ENCODE measurements around the gene HTT. TPM values are rescaled to one million over a fixed set of nuclear protein-coding genes. Genes with fewer than 3 reads are reported as not detected.
A peak's percentile ranks its signal among the peaks of the same experiment; 100 is the strongest.

HTT gene
- total RNA-seq, 1 donor = 96.2 TPM

GRCh38 chr4:3280466-3280865, 206.0 kb downstream of the HTT start:
- H3K4me1 ChIP-seq (ENCODE audit: insufficient read depth, low read length) = peaks cover 11% of the 10 kb centered on the region
- H3K27me3 ChIP-seq (ENCODE audit: insufficient read depth, low read length) = no peaks in the 10 kb centered on the region
- no peaks in the 10 kb centered on the region for H3K9me3 ChIP-seq (ENCODE audit: low read depth, low read length)
- no peak overlapping the region for H3K4me3 ChIP-seq (ENCODE audit: low read length)

- Histone ChIP-seq H3K4me1 (ENCODE audit: insufficient read depth, low read length) (peaks cover 25% of the 10 kb centered on the region), H3K27me3 (ENCODE audit: insufficient read depth, low read length) (no peaks in the 10 kb centered on the region), H3K4me3 (ENCODE audit: low read length) (no peak overlapping the region), H3K9me3 (ENCODE audit: low read depth, low read length) (no peaks in the 10 kb centered on the region)
Measured at GRCh38 chr4:3283483-3283882, 209.0 kb downstream of the HTT start.

GRCh38 chr4:3283916-3284315, 209.4 kb downstream of the HTT start:
- Histone ChIP-seq H3K27me3 (ENCODE audit: insufficient read depth, low read length) (no peaks in the 10 kb centered on the region), H3K9me3 (ENCODE audit: low read depth, low read length) (no peaks in the 10 kb centered on the region), H3K4me1 (ENCODE audit: insufficient read depth, low read length) (peaks cover 25% of the 10 kb centered on the region), H3K4me3 (ENCODE audit: low read length) (no peak overlapping the region)

GRCh38 chr4:3284734-3285557, 210.5 kb downstream of the HTT start:
- Histone ChIP-seq H3K9me3 (ENCODE audit: low read depth, low read length) (no peaks in the 10 kb centered on the region), H3K4me1 (ENCODE audit: insufficient read depth, low read length) (peaks cover 25% of the 10 kb centered on the region), H3K4me3 (ENCODE audit: low read length) (no peak overlapping the region), H3K27me3 (ENCODE audit: insufficient read depth, low read length) (no peaks in the 10 kb centered on the region)

GRCh38 chr4:3285558-3286334, 211.3 kb downstream of the HTT start:
- no peaks in the 10 kb centered on the region for H3K27me3 ChIP-seq (ENCODE audit: insufficient read depth, low read length)
- no peak overlapping the region for H3K4me3 ChIP-seq (ENCODE audit: low read length)
- H3K4me1 ChIP-seq (ENCODE audit: insufficient read depth, low read length) = peaks cover 25% of the 10 kb centered on the region
- no peaks in the 10 kb centered on the region for H3K9me3 ChIP-seq (ENCODE audit: low read depth, low read length)

GRCh38 chr4:3286335-3287175, 212.1 kb downstream of the HTT start:
- Histone ChIP-seq H3K4me1 (ENCODE audit: insufficient read depth, low read length) (peaks cover 29% of the 10 kb centered on the region), H3K9me3 (ENCODE audit: low read depth, low read length) (no peaks in the 10 kb centered on the region), H3K4me3 (ENCODE audit: low read length) (no peak overlapping the region), H3K27me3 (ENCODE audit: insufficient read depth, low read length) (no peaks in the 10 kb centered on the region)

- Histone ChIP-seq H3K27me3 (ENCODE audit: insufficient read depth, low read length) (no peaks in the 10 kb centered on the region), H3K4me1 (ENCODE audit: insufficient read depth, low read length) (peaks cover 32% of the 10 kb centered on the region), H3K9me3 (ENCODE audit: low read depth, low read length) (no peaks in the 10 kb centered on the region), H3K4me3 (ENCODE audit: low read length) (no peak overlapping the region)
Measured at GRCh38 chr4:3287271-3287971, 212.9 kb downstream of the HTT start.

- peaks cover 26% of the 10 kb centered on the region for H3K4me1 ChIP-seq (ENCODE audit: insufficient read depth, low read length)
- H3K9me3 ChIP-seq (ENCODE audit: low read depth, low read length) = no peaks in the 10 kb centered on the region
- H3K4me3 ChIP-seq (ENCODE audit: low read length) = no peak overlapping the region
- H3K27me3 ChIP-seq (ENCODE audit: insufficient read depth, low read length) = no peaks in the 10 kb centered on the region
Measured at GRCh38 chr4:3287972-3288570, 213.6 kb downstream of the HTT start.

- Histone ChIP-seq H3K9me3 (ENCODE audit: low read depth, low read length) (no peaks in the 10 kb centered on the region), H3K4me1 (ENCODE audit: insufficient read depth, low read length) (peaks cover 29% of the 10 kb centered on the region), H3K27me3 (ENCODE audit: insufficient read depth, low read length) (no peaks in the 10 kb centered on the region), H3K4me3 (ENCODE audit: low read length) (no peak overlapping the region)
Measured at GRCh38 chr4:3288571-3289094, 214.2 kb downstream of the HTT start.

GRCh38 chr4:3290476-3290875, 216.0 kb downstream of the HTT start:
- no peaks in the 10 kb centered on the region for H3K27me3 ChIP-seq (ENCODE audit: insufficient read depth, low read length)
- H3K4me1 ChIP-seq (ENCODE audit: insufficient read depth, low read length) = peaks cover 26% of the 10 kb centered on the region
- no peaks in the 10 kb centered on the region for H3K9me3 ChIP-seq (ENCODE audit: low read depth, low read length)
- no peak overlapping the region for H3K4me3 ChIP-seq (ENCODE audit: low read length)

GRCh38 chr4:3290889-3291321, 216.4 kb downstream of the HTT start:
- no peaks in the 10 kb centered on the region for H3K9me3 ChIP-seq (ENCODE audit: low read depth, low read length)
- H3K4me3 ChIP-seq (ENCODE audit: low read length) = no peak overlapping the region
- peaks cover 22% of the 10 kb centered on the region for H3K4me1 ChIP-seq (ENCODE audit: insufficient read depth, low read length)
- H3K27me3 ChIP-seq (ENCODE audit: insufficient read depth, low read length) = no peaks in the 10 kb centered on the region

- Histone ChIP-seq H3K4me1 (ENCODE audit: insufficient read depth, low read length) (peaks cover 16% of the 10 kb centered on the region), H3K4me3 (ENCODE audit: low read length) (peak overlapping the region; percentile 53), H3K27me3 (ENCODE audit: insufficient read depth, low read length) (no peaks in the 10 kb centered on the region), H3K9me3 (ENCODE audit: low read depth, low read length) (no peaks in the 10 kb centered on the region)
Measured at GRCh38 chr4:3291411-3291968, 217.0 kb downstream of the HTT start.

GRCh38 chr4:3291969-3292570, 217.6 kb downstream of the HTT start:
- Histone ChIP-seq H3K4me3 (ENCODE audit: low read length) (peak overlapping the region; percentile 53), H3K9me3 (ENCODE audit: low read depth, low read length) (no peaks in the 10 kb centered on the region), H3K4me1 (ENCODE audit: insufficient read depth, low read length) (peaks cover 12% of the 10 kb centered on the region), H3K27me3 (ENCODE audit: insufficient read depth, low read length) (no peaks in the 10 kb centered on the region)

Measured in mononuclear cell (primary cell).